Mammary epithelial cell (primary cell): Measurements from ENCODE around the gene ART5.

Experiments used
- CTCF ChIP-seq, 2 donors: IDR thresholded peaks in 1 of 2; conservative IDR thresholded peaks in 1 of 2; 2 replicates each; pipeline ENCODE4 v1.5.1; 2011 to 2012; ENCODE audit warnings: inconsistent platforms in 2 of 2, low read length in 2 of 2, mild to moderate bottlenecking in 2 of 2, control low read depth in 1 of 2, low read depth in 1 of 2; ENCODE audit not compliant: insufficient read depth in 1 of 2; ENCODE audit errors: extremely low read depth in 1 of 2
- EZH2 ChIP-seq: IDR thresholded peaks from 2 replicates; pipeline ENCODE4 v1.6.1; 2012; ENCODE audit warnings: low read length, inconsistent platforms, borderline replicate concordance

DNA sequence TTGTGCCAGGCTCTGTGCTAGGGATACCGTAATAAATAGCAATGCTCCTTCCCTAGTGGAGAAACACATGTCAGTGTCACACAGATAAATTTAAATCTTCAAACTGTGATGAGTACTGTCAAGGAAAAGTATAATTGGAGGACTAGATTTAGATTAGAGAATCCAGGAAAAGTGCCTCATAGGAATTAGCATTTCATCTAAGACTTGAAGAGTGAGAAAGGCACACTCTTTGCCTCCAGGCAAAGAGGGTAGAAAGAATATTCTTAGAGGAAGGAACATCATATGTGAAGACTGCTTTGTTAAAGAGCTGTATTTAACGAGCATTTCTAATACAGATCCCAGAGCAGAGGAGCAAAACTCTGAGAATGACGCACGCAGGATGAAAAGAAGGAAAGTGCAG, 30.9 kb downstream of the ART5 start:
- TF ChIP-seq CTCF (conservative IDR thresholded peaks at IDR 0.05 in 1 of 2, IDR thresholded peaks at IDR 0.05 in 1 of 2; ENCODE audit: extremely low read depth in 1 of 2, insufficient read depth in 1 of 2, low read depth in 1 of 2, low read length in 2 of 2) = no peak
- no peak for TF ChIP-seq EZH2
